H1 (cell line): ENCODE data around the gene B3GNT2.

ENCODE experiments used
- CTCF ChIP-seq, 3 experiments: IDR thresholded peaks; 1 replicate in 2 of 3; 2 replicates in 1 of 3; pipeline versions ENCODE4 v1.5.1 to v1.6.1; 2011; ENCODE audit warnings: low read length in 3 of 3, mild to moderate bottlenecking in 3 of 3, inconsistent platforms in 2 of 3, low read depth in 1 of 3, moderate library complexity in 1 of 3; ENCODE audit not compliant: insufficient read depth in 1 of 3; ENCODE audit errors: control extremely low read depth in 1 of 3
- EZH2 ChIP-seq: fragments of 200-600 bp; sonication (generic); IDR thresholded peaks from 2 replicates; pipeline ENCODE4 v1.7.1; 2012; ENCODE audit warnings: low read depth, mild to moderate bottlenecking, moderate library complexity, low read length, inconsistent platforms; ENCODE audit not compliant: severe bottlenecking
- RAD21 ChIP-seq, 2 experiments: IDR thresholded peaks in 1 of 2; conservative IDR thresholded peaks in 1 of 2; 2 replicates each; pipeline ENCODE4 v1.6.1; 2011; ENCODE audit warnings: low read depth in 2 of 2, low read length in 2 of 2, improper control_type of control experiment in 1 of 2, inconsistent platforms in 1 of 2, mild to moderate bottlenecking in 1 of 2, moderate library complexity in 1 of 2
- ZNF274 ChIP-seq: IDR thresholded peaks from 2 replicates; pipeline ENCODE4 v1.7.0; 2012; ENCODE audit warnings: low read length, borderline replicate concordance; ENCODE audit errors: extremely low read depth

GRCh38 chr2:62201307-62201706 lies 5.4 kb downstream of the B3GNT2 start:
- TF ChIP-seq EZH2: no peak
- TF ChIP-seq CTCF (IDR thresholded peaks at IDR 0.05; ENCODE audit: control extremely low read depth in 1 of 3, insufficient read depth in 1 of 3, low read depth in 1 of 3, low read length in 3 of 3): no peak
- no peak for TF ChIP-seq RAD21 (IDR thresholded peaks at IDR 0.05 in 1 of 2, conservative IDR thresholded peaks at IDR 0.05 in 1 of 2; ENCODE audit: low read depth in 2 of 2, low read length in 2 of 2)
- TF ChIP-seq ZNF274: no peak
